ENCODE results near the gene MAP3K20. TPM values are rescaled to one million over a fixed set of nuclear protein-coding genes. Genes with fewer than 3 reads are reported as not detected.
A peak's percentile ranks its signal among the peaks of the same experiment; 100 is the strongest.
"Not testable (repeated sequence)": the region's sequence is repeated elsewhere in the genome, so short reads cannot be mapped to it uniquely, and the experiment has no call there.

MAP3K20 gene
- total RNA-seq, 1 donor, result 68.2 TPM

DNA sequence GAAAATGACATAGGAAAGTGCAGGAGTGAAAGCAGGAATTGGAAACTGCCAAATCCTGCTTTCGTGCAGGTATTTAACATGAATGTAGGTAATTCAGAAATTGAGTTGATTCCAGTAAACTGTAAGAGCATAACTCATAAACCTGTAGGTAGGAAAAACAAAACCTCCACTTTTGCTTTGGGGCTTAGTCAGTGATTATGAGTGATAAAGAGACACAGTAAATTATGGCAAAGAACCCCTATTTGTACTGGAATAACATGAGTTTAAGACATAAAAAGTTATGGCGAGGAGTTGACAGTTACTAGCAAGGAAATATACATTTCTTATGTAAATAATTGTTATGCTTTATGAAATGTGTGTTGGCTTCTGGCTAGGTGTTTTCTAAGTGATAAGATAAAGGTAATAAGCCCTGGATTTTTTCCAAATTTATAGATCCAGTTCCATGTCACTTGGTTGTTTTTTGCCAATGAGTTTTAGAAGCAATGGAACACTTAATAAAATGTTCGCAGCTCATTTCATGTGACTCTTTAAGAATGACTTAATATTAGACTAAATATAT lies 17.3 kb downstream of the MAP3K20 start:
- TF ChIP-seq, protein P1, sequence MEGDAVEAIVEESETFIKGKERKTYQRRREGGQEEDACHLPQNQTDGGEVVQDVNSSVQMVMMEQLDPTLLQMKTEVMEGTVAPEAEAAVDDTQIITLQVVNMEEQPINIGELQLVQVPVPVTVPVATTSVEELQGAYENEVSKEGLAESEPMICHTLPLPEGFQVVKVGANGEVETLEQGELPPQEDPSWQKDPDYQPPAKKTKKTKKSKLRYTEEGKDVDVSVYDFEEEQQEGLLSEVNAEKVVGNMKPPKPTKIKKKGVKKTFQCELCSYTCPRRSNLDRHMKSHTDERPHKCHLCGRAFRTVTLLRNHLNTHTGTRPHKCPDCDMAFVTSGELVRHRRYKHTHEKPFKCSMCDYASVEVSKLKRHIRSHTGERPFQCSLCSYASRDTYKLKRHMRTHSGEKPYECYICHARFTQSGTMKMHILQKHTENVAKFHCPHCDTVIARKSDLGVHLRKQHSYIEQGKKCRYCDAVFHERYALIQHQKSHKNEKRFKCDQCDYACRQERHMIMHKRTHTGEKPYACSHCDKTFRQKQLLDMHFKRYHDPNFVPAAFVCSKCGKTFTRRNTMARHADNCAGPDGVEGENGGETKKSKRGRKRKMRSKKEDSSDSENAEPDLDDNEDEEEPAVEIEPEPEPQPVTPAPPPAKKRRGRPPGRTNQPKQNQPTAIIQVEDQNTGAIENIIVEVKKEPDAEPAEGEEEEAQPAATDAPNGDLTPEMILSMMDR (IDR thresholded peaks at IDR 0.05; ENCODE audit: insufficient read depth, low read length), result no peak
- no peak overlapping the region for H3K4me3 ChIP-seq (ENCODE audit: low read depth, low read length)
- no peak for DNase-seq (ENCODE audit: low read depth)

DNA sequence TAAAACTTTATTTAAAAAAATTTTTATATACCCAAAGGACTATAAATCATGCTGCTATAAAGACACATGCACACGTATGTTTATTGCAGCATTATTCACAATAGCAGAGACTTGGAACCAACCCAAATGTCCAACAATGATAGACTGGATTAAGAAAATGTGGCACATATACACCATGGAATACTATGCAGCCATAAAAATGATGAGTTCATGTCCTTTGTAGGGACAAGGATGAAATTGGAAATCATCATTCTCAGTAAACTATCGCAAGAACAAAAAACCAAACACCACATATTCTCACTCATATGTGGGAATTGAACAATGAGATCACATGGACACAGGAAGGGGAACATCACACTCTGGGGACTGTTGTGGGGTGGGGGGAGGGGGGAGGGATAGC lies 18.0 kb downstream of the MAP3K20 start:
- DNase-seq (ENCODE audit: low read depth), result not testable (repeated sequence)

DNA sequence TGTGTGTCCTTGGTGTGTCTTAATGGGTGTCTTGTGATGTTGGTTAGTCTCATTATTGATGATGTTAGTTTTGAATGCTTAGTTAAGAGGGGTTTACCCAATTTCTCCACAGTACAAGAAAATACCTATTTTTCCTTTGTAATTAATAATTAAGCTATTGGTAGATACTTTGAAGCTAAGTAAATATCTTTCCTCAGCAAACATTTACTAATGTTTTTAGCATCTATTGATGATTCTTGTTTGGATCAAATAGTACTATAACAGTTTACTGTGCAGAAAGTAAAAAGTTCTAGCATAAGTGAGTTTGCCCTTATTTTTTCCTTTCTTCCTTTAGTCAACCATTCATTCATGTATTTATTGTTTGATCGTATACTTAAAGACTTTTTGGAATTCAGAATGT lies 19.1 kb downstream of the MAP3K20 start:
- no peak for DNase-seq (ENCODE audit: low read depth)
- H3K4me3 ChIP-seq (ENCODE audit: low read depth, low read length), result no peak overlapping the region
- TF ChIP-seq, protein P1 (IDR thresholded peaks at IDR 0.05; ENCODE audit: insufficient read depth, low read length), result no peak

More for the DNA sequence above, 18.0 kb downstream of the MAP3K20 start:
- not testable (repeated sequence) for H3K4me3 ChIP-seq (ENCODE audit: low read depth, low read length)

DNA sequence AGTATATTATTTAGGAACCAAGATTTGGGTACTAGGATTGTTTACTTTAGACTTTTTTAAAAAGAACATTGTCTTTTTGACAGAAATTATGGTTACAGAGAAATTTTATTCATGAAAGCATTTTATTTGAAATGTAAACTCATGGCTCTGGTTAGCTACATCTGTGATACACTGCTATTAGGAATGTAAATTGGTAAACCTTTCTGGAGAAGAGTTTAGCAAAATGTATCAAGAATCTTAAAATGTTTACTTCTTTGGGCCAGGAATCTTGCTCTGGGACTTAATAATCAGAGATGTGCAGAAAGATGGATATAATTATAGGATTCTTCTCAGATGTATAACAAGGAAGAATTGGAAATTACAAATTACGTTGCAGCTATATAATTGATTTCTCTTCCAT lies 19.7 kb downstream of the MAP3K20 start:
- TF ChIP-seq, protein P1 (IDR thresholded peaks at IDR 0.05; ENCODE audit: insufficient read depth, low read length), result no peak
- DNase-seq (ENCODE audit: low read depth), result no peak
- no peak overlapping the region for H3K4me3 ChIP-seq (ENCODE audit: low read depth, low read length)

DNA sequence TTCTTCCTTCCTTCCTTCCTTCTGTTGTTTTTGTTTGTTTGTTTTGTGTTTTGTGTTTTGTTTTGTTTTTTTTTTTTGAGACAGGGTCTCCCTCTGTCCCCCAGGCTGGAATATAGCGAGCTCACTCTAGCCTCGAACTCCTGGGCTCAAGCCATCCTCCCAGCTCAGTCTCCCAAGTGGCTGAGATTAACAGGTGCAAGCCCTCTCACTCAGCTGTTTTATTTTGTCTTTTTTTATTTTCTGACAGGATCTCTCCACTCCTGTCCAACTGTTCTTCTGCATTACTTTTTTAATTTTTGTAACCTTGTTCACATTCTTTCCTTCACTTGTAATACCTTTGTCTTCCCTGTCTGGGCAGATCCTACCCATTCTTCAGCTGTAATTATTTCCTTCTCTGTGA lies 23.6 kb downstream of the MAP3K20 start:
- H3K4me3 ChIP-seq (ENCODE audit: low read depth, low read length), result no peak overlapping the region
- no peak for DNase-seq (ENCODE audit: low read depth)
- TF ChIP-seq, protein P1 (IDR thresholded peaks at IDR 0.05; ENCODE audit: insufficient read depth, low read length), result no peak

DNA sequence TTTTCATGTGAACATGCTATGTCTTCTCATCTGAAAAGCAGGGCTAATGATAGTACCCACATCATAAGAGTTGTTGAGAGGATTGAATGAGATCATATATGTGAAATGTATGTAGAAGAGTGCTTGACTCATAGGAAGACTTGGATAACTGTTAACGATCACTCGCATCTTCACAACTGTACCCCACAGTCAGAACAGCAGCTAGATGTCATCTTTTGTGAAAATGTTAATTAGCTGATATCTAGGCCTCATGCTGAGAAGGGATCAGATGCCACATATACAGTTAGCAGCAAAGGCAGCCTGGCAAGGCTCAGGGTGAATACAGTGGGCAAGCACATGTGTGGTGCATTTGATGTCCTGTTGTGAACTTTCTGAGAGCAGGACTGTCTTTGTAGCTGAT lies 24.2 kb downstream of the MAP3K20 start:
- TF ChIP-seq, protein P1 (IDR thresholded peaks at IDR 0.05; ENCODE audit: insufficient read depth, low read length), result no peak
- H3K4me3 ChIP-seq (ENCODE audit: low read depth, low read length), result no peak overlapping the region
- DNase-seq (ENCODE audit: low read depth), result no peak

DNA sequence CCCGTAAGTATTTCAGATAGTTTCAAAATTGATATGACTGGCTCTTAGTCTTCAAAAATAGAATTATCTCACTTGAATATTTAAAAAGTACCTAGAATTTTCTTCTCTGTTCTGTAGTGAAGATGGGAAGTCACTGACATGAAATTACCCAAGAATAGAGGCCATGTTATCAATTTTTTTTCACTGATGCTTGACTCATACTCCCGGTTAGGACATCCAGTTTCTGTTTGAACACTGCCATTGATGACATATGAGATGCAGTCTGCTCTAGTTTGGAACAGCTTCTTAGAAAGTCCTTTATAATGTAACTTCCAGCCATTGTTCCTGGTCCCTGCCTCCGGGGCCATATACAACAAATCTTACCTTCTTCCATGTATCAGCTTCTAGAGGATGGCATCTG lies 26.0 kb downstream of the MAP3K20 start:
- TF ChIP-seq, protein P1 (IDR thresholded peaks at IDR 0.05; ENCODE audit: insufficient read depth, low read length), result no peak
- H3K4me3 ChIP-seq (ENCODE audit: low read depth, low read length), result no peak overlapping the region
- DNase-seq (ENCODE audit: low read depth), result peak; percentile 75

Measured in fibroblast of the aortic adventitia (primary cell).